Stimulated activated CD4-positive, alpha-beta T cell treated with anti-CD3 and anti-CD28 coated beads, TNF-alpha, amount 100 ng/mL, for 24 hours (primary cell): ENCODE data around the gene BCDIN3D.
"Not testable (repeated sequence)": the region's sequence is repeated elsewhere in the genome, so short reads cannot be mapped to it uniquely, and the experiment has no call there.

Experiments used
- DNase-seq, 3 experiments: peaks; one replicate each; pipeline ENCODE4 v3.0.0-alpha.2; 2020; ENCODE audit warnings: low read depth in 3 of 3

Gene BCDIN3D

GRCh38 chr12:49876070-49876469 is 33.2 kb upstream of the BCDIN3D start:
- DNase-seq = no peak

- DNase-seq = no peak
Observed at GRCh38 chr12:49875115-49875720, 32.3 kb upstream of the BCDIN3D start.

DNA sequence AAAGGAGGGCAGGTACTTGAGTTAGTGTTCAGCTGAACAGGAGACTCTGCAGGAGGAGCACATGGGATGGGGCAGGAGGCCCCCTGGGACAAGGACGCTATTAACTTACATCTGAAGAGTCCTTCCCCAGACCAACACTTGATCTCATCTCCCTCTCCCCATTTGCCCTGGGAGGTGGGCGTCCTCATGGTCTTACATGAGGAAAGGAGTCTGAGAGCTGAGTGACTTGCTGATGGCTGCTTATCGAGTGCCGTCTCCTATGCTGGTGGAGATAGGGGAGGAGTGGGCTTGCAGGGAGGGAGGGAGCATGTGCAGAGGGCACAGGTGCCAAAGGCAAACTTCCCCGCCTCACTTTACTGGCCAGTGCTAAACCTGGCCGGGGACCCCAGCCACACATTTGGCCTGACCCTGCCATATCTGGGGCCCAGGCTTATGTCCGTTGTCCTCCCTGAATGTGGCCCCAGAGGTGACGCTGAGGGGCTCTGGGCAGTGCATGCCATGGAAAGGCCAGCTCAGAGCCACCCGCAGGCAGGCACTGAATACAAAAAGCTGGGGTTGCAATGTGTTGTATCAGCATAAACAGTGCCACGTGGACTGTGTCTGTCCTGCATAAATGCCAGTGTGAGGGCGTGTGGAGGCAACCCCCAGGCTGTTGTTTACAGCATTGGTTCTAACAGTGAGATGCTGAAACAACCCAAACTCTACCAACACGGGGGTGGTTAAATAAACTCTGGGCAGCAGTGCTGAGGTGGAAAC is 31.4 kb upstream of the BCDIN3D start:
- no peak for DNase-seq

DNA sequence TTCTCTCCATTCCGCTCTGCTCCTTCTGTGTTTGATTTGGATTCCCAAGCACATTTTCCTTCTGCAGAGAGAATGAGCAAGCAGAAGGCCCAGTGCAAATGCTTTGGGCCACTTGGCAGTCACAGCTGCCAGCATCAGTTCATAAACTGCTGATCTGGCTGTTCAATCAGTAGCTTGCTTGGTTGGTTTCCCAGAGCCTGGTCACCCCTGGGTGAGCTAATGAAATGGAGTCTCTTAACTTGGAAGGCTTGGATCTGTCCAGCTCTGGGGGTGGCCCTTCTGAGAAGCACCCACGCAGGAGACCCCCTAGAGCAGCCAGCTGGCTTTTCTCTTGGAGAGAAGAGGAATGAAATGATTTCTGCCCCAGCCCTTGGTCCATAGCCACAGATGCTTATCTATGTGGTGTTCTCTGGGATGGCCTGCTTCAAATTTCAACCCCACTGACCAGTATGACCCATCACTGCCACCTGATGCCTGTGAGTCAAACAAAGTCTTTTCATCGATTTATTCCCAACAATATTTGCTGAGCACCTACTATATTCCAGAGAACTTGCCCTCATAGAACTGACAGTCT is 30.5 kb upstream of the BCDIN3D start:
- no peak for DNase-seq

DNA sequence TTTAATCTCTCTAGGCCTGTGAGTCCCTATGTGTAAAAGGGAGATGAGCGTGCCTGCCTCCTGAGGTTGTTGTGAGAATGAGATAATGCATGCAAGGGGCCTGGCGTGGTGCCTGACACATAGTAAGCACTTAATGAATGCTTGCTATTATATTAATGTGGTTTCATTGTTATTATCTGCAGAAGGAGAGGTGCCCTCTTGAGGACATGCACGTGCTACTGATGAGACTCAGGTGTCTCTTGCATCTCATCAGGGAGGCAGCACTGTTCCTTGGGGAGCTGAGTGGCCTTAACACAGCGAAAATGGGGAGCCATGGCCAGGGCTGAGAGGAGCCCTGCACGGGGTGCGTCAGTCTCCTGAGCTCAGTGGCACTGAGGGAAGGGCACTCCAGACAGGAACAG is 29.9 kb upstream of the BCDIN3D start:
- no peak for DNase-seq

DNA sequence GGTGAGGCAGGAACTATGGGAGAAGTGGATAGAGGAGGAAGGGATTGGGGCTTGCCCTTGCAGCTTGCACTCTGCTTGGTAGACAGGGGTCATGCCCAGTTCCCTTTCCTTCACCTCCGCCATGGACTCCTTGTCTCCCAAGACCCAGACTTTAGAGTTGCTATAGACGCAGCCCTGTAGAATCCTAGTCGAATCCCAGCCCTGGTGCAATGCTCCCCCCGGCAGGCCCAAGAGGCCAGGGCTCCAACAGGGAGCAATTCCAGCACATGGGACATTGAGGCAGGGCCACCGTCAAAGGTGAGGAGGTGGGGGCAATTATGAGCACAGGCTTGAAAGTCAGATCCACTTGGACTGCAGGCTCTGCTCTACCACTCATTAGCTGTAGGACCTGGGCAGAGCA is 29.5 kb upstream of the BCDIN3D start:
- DNase-seq = no peak

DNA sequence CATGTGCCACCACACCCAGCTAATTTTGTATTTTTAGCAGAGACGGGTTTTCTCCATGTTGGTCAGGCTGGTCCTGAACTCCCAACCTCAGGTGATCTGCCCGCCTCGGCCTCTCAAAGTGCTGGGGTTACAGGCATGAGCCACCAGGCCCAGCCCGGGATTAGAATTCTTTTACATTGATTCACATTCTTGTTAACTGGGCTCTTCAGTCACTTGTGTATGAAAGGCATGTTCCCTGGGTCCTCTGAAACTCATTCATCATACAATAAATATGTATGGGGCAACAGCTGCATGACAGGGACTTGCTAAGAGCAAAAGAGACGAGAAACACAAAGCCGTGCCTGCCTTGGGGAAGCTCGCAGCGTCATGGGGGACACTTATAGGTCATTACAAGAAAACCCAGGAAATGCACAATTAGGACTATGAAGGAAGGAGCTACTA is 28.9 kb upstream of the BCDIN3D start:
- DNase-seq = not testable (repeated sequence)

- no peak for DNase-seq
Observed at GRCh38 chr12:49871263-49871561, 28.3 kb upstream of the BCDIN3D start.

DNA sequence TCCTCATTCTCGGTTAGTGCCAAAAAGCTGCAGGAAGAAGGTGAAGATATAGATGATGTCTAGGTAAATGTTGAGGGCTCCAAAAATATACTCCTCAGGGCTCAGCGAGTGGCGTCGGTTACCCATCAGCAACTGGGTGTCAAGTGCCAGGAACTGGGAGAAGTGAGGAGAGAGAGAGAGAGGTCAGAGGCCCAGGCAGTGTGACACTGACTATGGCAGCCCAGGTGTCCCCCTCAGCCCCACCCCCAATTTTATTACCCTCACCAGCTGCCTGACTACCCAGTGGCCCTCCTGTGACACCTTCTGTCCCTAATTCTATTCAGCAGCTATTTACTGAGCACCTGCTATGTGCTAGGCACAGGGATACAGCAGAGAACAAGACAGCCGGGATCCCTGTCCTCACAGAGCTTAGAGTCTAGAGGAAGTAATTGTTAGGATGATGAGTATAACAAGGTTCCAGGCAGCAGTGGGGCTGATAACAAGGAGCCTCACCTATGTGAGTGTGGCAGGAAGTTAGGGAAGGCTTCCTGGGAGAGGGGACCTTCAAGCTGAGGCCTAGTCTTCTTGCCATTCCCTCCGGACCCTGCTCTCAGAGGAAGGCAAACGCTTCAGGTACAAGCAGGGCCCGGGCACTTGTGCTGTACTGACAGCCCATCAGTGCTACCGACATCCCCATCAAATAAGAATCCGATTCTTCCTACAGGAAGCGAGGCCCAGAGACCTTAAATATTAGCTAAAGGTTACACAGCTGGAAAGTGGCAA is 27.8 kb upstream of the BCDIN3D start:
- DNase-seq = no peak

DNA sequence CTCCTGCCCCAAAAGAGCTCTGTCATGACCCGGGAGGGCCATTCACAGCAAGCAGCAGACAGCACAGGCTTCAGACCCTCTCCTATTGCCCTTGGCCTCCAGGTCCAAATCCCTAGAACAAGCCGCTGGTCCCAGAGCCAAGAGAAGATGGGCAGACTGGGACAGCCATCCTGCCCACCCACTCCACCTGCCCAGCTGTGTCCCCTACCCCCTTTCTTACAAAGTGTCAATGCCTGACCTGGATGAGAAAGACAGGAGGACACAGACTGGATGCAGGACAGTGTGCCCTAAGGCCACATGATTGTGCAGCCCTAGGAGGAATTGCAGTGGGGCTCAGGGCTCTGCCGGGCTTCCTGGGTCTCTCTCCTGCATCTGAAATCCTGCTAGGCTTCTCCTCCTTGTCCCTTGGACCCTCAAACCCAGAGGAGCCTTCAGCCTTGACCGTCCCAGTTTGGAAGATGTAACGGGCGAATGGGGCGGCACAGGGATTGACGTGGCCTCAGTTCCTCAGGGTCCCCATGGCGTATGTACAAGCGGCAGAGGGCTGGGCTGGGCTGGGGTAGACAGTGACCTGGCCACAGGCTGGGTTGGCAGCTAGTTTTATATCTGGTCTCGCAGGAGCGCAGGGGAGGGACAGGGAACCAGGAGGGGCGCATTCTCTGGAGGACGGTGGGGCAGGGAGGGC is 27.1 kb upstream of the BCDIN3D start:
- DNase-seq = no peak

DNA sequence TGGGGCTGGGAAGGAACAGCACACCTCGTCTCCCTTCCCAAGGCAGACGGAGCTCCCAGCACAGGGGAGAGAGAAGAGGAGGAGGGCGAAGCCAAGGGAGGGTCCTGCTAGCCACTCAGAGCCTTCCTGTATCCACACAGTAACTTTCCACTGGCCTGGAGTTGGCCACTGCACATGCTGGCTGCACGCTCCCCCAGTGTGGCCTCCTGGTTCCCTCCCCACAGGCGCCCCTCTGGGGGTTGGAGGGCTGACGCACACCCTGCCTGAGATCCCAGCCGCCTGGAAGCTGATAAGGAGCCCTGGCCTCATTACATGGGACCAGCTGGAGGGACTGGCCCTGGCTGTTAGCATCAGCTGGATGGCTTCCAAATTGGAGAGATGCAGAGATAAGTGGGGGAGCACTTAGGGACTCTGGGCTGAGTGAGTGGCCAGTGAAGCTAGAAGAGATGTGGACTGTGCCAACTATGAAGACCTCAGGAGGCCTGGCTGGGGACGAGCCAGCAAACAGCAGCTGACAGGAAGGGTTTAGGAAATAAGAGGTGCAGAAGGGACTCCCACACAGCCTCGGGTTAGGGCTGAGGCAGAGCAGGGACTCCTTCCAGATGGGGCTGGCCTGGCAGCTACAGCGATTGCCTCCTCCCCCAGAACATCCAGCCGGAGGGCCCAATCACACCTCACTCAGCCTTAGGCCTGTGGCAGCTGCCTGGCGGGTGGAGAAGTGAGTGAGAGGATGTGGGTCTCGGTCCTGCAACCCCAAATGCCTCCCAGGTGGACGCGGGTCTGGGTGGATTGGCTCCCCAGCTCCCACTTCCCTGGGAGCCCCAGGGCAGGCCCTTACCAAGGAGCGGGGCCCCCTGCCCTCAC is 26.3 kb upstream of the BCDIN3D start:
- DNase-seq = no peak

GRCh38 chr12:49868449-49868848 is 25.5 kb upstream of the BCDIN3D start:
- DNase-seq = no peak

DNA sequence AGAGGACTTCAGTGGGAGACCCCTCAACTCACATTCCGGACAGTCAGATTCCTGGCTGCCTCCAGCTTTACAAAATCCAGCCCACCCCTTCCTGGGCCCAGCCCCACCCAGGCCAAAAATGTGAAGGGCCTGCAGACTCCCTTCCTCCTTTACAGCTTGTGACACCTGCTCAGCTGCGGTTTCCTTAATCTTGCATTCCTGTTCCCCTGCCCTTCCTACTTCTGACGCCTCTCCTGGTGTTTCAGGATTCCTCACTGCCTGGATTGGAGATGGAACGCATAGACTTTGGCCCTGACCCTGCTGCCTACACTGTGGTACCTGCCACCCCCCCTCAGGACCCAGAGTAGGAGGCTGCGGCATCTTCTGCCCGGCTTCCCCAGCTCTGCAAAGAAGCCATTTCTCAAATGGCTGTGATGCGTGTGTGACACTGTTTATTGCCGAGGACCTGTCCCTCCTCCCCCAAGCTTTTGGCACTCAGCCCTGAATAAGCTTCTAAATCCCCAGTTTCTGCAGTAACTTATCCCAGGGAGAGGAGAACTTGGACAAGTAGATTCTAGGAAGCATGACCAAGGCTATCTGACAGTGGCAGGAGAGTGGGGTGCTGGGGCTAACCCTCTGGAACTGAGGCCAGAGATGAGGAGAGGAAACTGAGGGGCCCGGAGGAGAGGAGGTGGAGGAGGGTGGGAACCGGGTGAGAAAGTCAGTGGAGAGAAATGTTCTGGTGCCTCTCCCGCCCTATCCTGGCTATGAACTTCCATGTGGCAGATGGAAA is 24.9 kb upstream of the BCDIN3D start:
- no peak for DNase-seq

DNA sequence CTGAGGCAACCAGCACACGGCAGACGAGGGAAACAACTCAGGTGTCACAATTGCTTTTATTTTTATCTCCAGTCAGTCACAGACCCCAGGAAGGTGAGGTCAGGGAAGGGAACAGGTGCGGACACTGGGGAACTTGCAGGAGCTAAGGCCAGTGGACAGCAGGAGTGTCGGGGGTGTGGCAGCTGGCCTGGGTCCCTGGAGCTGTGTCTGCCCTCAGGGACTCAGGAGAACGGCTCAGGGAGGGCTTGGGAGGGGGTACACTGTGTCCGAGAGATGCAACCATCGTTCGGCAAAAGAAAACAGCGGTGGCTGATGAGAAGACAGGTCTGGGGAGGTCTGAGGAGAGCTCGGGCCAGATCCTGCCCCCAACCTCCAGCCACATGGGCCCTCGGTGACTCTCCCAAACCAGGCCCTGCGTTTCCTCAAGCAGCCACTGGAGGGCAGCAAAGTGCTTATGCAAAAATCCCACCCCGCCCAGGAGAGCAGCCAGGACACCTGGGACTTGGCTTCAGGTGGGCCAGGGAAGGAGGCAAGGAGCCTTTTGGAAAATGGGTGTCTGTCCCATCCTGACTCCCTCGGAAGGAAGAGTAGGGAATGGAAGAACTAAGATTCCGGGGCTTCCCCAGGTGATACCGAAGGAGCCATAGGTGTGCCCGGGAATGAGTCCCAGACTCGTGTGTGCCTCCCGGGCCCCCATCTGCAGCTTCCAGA is 24.1 kb upstream of the BCDIN3D start:
- peak; percentile 47 to 71 (median 59) for DNase-seq

DNA sequence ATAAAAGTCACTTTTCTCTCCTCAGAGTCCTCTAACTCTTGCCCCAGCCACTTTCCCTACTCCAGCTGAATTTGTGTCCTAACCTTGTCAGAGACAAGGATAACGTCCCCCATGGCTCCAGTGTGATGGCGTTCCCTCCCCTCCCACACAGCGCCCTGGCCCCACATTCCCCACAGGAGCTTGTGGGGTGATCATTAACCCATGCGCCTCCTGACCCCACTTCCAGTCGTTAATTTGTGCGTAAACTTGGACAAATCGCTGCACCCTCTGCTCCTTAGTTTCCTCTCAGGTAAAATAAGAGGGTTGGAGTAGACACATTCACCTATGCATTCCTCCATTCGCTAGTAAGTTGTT is 22.9 kb upstream of the BCDIN3D start:
- no peak for DNase-seq

GRCh38 chr12:49865109-49865781 is 22.3 kb upstream of the BCDIN3D start:
- DNase-seq = no peak

- no peak for DNase-seq
Observed at GRCh38 chr12:49864798-49865090, 21.8 kb upstream of the BCDIN3D start.

DNA sequence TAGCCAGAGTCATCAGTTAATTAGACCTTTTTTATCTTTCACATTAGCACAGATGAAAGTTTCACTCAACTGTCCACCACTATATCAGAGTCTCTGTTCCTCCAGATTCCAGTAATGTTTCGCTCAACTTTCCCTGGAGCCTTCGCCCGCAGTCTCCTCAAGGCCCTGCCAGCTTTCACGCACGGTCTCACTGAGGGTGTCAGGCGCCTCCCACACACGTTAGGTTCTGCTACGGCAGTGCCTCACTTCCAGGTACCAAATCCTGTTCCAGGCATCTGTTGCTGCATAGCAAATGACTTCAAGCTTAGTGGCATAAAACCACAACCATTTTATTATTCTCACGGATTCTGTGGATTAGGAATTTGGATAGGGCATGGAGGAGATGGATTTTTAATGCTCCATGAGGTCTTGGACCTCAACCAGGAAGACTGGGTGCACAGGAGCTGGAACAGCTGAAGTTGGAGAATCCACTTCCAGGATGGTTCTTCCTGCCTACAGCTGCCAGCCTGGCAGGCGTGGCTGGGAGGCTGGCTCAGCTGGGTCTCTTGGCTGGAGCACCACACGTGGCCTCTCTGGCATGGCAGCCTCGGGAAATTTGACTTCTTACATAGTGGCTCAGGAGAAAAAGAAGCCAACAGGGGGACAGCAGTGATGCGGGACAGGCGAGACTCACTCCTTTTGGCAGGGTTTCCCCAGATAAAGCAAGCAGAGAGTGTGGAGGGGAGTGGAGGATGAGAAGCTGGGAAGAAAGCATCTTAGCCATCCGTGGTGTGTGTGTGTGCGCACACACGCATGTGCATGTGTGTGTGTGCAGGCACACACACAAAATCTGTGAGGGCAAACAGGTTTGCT is 21.3 kb upstream of the BCDIN3D start:
- no peak for DNase-seq
